Measurements from ENCODE around the gene VAPA.

- TF ChIP-seq CTCF (IDR thresholded peaks at IDR 0.05) (no peak), EZH2 (IDR thresholded peaks at IDR 0.05; ENCODE audit: borderline replicate concordance, insufficient read depth, low read depth, low read length, poor library complexity, severe bottlenecking) (no peak)
Observed at GRCh38 chr18:9866627-9867026, 47.2 kb upstream of the VAPA start.

All from B cell (primary cell).